GF-D8 (cell line): ENCODE data around the gene CRYBB2.
"Not testable (repeated sequence)": the region's sequence is repeated elsewhere in the genome, so short reads cannot be mapped to it uniquely, and the experiment has no call there.

Source experiments
- DNase-seq: peaks from one replicate; lab custom pipeline; 2025; lab: John Stamatoyannopoulos, UW

CRYBB2 gene

DNA sequence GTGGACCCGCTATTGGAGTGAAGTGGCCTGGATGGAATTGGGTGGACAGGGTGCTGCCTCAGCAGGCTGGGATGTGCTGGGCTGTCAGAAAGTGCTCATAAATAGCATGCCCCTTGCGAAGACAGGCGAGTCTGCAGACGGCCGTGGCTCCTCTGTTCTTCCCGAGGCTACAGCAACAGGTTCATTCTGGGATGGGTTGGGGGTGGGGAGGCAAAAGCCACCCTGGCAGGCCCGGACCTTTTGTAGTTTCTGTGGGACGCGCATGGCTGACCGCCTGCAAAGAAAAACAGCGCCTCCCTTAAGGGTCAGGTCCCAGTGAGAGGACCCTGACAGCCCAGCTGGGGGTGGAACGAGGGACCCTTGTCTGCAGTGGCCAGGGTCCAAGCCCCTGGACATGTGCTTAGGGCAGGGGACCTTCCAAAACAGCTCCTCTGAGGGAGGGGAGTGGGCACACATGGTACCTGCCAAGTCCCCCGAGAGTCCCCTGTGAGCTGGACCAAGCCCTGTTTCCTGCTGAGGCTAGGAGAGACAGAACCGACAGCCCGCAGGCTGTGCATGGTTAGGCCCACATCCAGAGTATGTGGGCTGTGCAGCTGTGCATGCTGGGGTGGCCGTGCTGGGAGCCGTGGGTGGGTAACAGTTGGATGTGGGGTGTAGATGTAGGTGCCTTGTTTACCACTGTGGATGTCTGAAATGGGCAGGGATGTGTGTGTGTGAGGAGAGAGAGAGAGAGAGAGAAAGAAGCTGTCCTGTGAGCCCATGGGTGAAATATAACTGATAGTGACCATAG, 19.5 kb upstream of the CRYBB2 start, which contains the start of gene CRYBB3:
TSS of gene CRYBB3 (plus strand) at position 128 of the 790 bp plus-strand sequence. CDS start 1,539 bp downstream, outside the sequence.
- no peak for DNase-seq

DNA sequence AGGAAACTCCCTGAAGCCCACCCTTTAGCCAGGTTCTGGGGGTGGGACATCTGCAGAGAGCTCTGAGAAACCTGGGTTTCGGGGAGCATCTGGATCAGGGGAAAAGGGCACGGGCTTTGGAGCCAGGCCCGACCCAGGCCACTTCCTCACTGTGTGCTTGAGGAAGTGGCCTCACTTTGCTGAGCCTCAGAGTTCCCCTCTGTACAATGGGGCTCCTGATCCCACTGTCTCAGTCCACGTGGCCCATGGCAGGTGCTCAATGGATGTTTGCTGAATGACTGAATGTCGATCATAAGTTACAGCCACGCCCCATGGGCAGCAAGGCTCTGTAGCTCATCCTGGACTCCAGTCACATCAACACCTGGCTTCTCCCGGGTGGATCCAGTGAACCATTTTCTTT, 18.5 kb upstream of the CRYBB2 start:
- no peak for DNase-seq

DNA sequence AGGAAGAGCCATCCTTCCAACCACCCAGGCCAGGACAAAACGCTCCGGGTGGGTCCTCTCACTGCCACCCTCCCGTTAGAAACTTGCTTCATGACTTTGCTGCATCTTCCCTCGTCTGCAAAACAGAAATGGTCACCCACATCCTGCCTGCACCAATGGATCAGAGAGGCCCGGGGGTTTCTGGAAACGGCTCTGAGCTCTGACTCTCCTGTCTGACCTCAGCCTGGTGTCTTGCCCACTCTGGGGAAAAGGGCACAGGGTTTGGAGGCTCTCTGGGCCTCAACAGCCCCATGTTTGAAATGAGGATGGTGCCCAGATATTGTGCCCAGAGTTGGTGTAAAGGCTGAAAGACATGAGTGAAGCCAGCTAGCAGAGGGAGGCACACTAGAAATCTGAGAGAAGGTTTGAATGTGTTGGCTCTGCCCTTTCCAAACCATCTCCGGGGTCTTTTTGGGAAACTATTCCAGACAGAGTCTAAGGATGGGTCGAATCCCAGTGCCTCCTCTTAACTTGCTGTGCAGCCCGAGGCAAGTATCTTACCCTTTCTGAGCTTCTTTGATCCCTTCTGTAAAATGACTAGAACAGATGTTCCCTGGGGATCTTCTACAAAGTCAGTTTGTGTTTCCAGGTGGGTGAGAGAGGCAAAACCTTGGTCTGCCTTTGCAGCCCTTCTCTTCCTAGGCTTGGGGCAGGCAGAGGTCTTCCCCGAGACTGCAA, 17.7 kb upstream of the CRYBB2 start:
- no peak for DNase-seq

DNA sequence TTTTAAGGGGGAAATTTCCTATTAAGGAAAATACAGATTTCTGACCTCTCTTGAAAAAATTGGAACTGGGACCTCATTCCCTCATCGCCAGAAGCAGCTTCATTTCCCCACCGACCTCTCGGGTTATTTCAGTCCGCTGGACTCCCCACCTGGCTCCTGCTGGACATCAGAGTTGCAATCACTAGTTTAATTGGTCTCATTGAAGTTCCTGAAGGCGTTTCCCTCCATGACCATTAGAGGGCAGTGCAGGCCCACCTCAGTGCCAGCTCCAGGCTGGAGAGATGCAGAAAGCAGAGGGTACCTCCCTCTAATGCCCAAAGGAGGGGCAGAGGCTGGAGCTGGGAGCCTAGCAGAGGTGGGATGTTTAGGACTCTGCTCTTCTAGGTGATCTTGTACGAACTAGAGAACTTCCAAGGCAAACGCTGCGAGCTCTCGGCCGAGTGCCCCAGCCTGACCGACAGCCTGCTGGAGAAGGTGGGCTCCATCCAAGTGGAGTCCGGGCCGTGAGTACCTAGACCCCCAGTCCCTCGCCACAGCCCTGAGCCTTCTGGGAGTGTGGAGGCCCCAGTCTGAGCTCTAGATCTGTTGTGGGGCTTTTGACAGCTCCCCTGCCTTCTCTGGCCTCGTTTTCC, 17.0 kb upstream of the CRYBB2 start:
- no peak for DNase-seq

DNA sequence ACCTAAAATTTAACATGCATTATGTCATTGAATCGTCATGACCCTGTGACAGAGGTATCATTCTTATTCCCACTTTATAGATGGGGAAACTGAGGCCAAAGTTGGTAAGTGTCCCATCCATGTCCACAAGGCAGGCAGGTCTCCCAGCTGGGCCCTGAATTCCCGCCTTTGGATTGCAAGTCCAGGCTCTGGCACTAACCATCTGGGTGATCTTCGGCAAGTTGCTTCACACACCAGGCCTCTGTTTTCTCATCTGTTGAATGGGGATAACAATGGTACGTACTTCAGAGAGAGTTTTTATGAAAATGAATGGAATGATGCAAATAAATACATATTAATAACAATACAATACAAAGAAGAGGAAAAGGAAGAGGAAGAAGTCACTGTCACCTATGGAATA, 16.4 kb upstream of the CRYBB2 start:
- DNase-seq = no peak

DNA sequence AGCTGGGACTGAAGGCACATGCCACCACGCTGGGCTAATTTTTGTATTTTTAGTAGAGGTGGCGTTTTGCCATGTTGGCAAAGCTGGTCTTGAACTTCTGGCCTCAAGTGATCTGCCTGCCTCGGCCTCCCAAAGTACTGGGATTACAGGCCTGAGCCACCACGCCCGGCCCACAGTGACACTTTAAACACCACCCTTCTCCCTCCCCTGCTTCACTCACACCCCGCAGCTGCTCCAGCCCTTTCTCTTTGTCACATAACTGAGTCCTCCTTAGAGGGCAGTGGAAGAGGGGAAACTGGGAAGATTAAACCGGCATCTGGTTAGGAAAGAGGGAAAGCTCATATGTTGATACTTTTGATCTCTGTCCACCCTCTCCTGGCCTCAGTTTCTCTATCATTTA, 14.9 kb upstream of the CRYBB2 start:
- DNase-seq = not testable (repeated sequence)

DNA sequence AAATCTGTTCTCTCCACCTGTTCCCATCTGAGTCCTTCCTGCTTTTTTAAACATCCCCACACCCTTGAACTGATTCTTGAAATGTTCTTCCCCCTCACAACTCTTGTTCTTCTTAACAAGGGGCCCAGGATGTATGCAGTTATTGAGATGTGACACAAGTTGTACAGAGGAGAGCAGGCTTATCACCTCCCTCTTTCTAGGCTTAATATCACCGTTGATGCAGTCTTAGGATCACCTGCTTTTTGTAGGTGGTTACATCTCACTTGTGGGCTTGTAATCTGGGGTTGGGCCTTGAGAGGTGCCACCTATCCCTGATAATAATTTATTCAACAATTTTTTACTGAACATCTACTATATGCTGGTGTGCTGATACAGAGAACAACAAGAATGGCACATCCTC, 13.6 kb upstream of the CRYBB2 start:
- no peak for DNase-seq

DNA sequence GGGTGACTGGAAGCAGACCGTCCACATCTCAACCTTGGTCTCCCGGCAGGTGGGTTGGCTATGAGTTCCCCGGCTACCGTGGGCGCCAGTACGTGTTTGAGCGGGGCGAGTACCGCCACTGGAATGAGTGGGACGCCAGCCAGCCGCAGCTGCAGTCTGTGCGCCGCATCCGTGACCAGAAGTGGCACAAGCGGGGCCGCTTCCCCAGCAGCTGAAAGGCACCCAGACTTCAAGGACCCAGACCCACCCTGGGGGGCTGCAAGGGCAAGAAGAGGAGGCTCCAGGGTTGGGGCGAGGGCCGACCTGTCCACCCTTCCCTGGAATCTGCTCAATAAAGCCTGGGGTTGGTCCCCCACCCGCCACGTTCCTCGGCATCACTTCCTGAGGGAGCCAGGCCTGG, 12.4 kb upstream of the CRYBB2 start:
- DNase-seq = no peak

DNA sequence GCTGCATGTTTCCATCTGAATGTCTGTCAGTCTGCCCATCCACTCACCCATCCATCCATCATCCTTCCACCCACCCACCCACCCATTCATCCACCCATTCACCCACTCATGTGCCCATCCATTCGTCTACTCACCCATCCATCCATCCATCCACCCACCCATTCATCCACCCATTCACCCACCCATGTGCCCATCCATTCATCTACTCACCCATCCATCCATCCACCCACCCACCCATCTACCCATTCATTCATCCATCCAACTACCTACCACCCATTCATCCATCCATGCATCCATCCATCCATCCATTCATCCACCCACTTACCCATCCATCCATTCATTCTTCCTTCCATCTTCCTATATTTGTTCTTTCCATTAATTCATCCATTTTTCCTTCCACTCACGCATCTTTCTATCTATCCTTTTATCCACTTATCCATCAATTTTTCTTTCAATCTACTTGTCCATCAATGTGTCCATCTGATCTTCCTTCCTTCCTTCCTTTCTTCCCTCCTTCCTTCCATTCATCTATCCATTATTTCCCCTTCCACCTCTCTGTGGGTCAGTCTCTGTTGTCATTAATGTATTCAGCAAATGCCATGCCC, 11.8 kb upstream of the CRYBB2 start:
- DNase-seq = no peak

DNA sequence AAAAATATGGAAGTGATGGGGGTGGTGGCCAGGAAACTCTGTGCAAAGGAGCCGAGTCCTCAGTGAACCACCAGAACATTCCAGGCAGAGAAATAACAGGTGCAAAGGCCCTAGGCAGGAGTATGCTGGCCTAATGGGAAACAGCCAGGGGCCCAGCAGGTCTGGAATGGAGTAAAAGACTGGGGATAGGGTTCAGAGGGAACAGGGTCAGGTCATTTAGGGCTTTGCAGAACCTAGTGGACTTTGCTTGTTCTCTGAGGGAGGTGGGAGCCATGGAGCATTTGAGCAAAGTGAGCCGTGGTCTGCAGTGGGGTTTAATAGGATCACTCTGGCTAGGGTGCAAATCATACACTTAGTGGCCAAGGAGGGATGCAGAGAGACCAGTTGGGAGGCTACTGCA, 11.1 kb upstream of the CRYBB2 start:
- no peak for DNase-seq

DNA sequence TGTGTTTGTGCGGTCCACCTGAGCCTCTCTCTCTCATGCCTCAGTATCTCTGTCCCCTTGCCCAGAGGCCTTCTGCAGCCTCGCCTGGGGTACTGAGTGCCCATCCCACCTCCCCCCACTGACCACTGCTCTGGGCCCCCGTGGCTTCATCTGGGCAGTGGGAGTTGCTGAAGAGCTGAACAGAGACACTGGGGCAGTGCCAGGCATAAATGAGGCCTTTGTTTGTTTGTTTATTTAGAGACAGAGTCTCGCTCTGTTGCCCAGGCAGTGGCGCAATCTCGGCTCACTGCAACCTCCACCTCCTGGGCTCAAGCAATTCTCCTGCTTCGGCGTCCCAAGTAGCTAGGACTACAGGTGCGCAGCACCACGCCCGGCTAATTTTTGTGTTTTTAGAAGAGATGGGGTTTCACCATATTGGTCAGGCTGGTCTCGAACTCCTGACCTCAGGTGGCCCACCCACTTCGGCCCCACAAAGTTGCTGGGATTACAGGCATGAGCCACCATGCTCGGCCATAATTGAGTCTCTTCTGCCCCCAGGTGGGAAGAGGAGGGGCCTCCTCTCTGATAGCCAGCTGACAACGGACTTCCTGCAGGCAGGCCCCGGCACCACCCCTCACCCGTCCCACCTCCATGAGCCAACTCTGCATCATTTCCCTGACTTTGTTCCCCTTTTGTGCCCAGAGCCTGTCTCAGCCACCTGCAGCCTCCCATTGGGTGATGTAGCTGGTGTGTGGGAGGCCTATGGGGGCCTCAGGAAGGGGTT, 10.5 kb upstream of the CRYBB2 start:
- DNase-seq = no peak

DNA sequence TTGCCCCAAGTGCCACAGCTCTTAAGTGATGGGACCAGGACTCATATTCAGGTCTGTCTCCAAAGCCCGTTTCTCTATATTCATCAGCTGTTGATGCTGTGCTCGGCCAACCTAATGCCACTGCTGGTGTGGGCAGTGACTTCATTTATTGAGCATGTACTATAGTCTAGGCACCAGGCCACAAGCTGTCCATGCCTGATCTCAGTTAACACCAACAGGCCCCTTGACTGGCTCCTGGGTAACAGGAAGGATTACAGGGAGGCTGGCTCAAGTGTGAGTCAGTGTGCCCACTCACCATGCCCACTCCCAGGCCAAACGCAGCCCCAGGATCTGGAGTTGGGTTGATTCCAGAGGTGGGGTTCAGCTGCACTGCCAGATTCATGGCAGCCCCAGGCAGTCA, 8.6 kb upstream of the CRYBB2 start:
- DNase-seq = no peak

DNA sequence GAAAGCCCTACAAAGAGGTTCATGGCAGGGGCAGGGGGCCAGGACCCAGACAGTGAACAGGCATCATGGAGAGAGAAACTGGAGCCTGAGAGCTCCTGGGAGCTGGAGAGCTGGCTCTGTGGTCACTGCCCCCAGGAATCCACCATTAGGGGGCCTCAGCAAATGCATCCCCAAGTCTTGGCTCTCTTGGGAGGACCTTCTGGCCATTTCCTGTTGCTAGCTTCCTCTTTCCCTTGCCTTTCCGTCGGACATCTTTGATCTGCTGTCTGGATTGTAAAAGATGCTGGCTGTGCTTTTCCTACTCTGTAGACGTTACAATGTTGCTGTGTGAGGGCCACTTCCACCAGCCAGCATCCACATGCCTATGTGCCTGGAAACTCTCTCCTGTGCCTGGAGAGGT, 7.1 kb upstream of the CRYBB2 start:
- DNase-seq = no peak

DNA sequence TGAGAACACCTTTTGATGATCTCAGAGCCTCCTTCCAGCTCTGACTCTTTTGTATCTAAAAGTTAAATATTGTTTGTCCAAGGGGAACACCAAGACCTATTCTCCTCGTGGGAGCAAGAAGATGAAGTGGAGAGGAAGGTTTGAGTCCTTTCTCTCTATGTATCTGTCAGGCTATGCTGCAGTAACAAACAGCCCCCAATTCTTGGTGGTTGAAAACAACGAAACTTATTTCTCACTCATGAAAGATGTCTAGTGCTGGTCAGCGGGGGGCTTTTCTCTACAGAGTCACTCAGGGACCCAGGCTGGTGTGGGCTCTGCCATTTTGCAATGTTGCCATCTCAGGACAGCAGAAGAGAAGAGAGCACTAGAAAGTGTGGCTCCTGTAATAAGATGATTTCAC, 6.2 kb upstream of the CRYBB2 start:
- no peak for DNase-seq

DNA sequence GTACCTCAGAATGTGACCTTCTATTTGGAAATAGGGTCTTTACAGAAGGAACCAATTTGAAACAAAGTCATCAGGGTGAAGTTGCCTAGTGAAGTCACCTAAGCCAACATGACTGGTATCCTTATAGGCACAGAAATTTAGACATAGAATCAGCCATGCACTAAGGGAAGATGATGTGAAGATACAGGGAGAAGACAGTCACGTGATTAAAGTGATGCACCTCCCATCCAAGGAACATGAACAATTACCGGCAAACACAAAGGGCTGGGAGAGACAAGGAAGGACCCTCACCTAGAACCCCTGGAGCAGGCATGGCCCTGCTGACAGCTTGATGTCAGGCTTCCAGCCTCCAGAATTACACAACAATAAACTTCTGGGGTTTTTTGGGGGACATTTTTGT, 3.2 kb upstream of the CRYBB2 start:
- DNase-seq = no peak

DNA sequence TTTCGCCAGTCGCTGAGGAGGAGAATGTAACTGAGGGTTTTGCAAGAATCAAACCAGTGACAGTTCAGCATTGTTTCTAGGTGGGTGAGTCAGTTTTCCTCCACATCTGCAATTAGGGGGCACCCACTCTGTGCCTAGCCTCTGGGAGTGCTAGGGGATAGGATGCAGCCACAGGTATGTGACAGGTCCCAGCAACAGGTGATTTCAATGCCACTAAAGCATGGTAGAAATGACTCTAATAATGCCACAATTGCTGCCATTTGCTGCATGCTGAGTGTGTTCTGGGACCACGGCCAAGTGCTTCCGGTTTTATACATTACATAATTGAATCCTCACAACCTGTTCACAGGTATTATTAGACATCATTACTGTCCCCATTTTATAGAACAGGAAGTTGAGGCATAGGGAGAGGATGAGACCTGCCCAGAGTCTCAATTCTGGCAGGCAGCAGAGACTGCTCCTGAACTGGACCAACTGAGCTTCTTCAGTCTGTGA, 556 bp downstream of the CRYBB2 start:
- no peak for DNase-seq

DNA sequence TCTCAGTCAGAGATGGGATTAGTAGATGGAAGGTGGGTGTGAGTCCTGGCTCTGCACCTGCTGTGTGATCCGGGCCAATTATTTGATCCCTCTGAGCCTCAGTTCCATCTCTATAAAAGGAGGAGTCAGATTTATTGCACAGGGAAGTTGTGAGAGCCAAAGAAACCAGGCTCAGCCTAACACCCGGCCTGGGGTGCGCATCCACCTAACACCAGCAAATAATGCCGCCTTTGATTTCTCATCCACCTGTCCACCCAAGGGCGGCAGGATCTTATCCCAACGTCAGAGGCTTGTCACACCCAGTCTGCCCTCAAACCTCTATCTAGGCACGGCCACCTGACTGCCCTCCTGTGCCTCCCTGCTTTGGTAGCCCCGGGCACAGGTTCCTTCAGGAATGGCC, 2.4 kb downstream of the CRYBB2 start:
- DNase-seq = no peak

DNA sequence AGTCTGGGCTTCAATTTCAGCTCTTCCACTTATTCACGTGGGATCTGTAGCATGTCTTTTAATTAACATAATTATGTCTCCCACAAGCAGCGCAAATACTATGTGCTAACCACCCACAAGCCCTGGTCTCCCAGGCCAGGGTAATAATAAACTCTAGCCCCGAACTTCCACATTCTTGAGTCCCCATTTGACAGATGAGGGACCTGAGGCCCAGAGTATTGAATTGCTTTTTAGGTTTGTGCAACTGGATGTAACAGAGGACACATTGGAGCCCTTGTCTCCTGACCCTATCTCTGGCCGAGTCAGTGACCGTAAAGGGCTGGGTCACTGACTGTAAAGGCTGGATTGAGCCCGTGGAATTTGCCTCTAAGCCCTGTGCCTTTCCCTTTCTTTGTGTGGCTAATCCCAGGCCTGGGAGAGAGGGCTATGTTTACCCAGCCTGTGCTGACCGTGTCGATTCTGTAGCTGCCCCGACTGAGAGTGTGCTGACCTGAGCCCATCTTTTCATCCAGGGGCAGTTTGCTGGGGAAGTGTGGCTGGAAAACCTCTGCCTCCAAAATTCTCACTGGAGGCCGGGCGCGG, 3.9 kb downstream of the CRYBB2 start:
- DNase-seq = no peak

DNA sequence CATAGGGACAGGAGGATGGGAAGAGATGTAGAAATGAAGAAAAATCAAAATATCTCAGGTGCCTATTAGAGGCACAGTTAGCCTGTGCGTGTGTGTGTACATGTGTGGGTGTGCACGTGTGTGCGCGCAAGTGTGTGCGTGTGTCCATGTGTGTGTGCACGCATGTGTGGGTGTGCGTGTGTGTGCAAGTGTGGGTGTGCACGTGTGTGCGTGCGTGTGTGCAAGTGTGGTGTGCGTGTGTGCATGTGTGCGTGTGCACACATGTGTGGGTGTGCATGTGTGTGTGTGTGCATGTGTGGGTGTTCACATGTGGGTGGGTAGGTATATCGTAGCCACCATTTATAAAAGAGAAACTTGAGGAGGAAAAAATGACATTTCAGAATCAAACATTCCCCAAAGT, 9.4 kb downstream of the CRYBB2 start:
- no peak for DNase-seq

DNA sequence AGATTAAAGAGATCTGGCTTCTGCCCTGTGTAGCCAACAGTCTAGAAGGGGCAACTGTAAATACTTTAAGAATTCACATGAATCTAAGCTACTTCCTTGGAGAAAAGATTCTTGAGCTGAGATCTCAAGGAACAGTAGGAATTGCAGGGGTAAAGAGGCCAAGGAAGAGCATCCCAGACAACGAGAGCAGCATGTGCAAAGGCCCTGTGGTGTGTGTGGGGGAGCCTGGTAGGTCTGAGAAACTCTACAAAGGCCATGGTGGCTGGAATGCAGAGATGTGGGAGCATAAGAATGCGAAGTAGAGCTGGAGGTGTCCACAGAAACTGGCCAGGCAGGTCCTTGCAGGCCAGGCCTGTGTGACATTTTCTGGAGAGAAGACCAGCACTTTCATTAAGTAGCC, 11.3 kb downstream of the CRYBB2 start:
- not testable (repeated sequence) for DNase-seq

DNA sequence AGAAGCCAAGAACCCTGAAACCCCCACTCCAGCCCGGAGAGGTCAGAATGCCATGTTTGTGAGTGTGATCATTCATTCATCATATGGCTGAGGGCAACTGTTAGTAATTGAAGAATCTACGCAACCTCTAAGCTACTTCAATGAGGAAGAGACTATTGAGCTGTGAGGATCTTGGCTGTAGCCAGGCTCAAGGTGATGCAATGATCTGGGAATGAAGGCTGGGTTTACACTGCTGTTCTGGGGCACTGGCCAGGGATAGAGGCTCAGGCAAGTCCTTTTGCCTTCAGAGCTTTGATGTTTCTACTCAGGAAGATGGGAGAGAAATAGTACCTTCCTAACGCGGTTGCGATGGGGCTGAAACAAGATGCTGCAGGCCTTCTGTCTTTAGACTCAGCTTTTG, 12.9 kb downstream of the CRYBB2 start:
- DNase-seq = no peak
